Activated naive CD4-positive, alpha-beta T cell (primary cell): Measurements from ENCODE around the gene PROZ.
A peak's percentile ranks its signal among the peaks of the same experiment; 100 is the strongest.

Source experiments
- DNase-seq, 4 experiments: peaks; one replicate each; lab custom pipeline; 2025; lab: John Stamatoyannopoulos, UW

Gene PROZ

GRCh38 chr13:113178896-113179167 lies 20.4 kb downstream of the PROZ start:
- DNase-seq: no peak

GRCh38 chr13:113179374-113180230 lies 21.2 kb downstream of the PROZ start:
- DNase-seq: no peak

- no peak for DNase-seq
Measured at GRCh38 chr13:113182046-113182445, 23.6 kb downstream of the PROZ start.

- no peak for DNase-seq
Measured at GRCh38 chr13:113183450-113184129, 25.1 kb downstream of the PROZ start.

- DNase-seq: peak in 1 of 4 experiments; percentile 11
Measured at GRCh38 chr13:113184568-113185440, 26.4 kb downstream of the PROZ start.

- no peak for DNase-seq
Measured at GRCh38 chr13:113186061-113186900, 27.8 kb downstream of the PROZ start.

- DNase-seq: no peak
Measured at GRCh38 chr13:113187263-113187669, 28.8 kb downstream of the PROZ start.

- no peak for DNase-seq
Measured at GRCh38 chr13:113187883-113188665, 29.6 kb downstream of the PROZ start.

- DNase-seq: no peak
Measured at GRCh38 chr13:113190181-113190580, 31.7 kb downstream of the PROZ start.

- DNase-seq: no peak
Measured at GRCh38 chr13:113192279-113192678, 33.8 kb downstream of the PROZ start.

- DNase-seq: no peak
Measured at GRCh38 chr13:113192902-113193301, 34.5 kb downstream of the PROZ start.

GRCh38 chr13:113195360-113195759 lies 36.9 kb downstream of the PROZ start:
- DNase-seq: no peak

- no peak for DNase-seq
Measured at GRCh38 chr13:113196970-113197737, 38.7 kb downstream of the PROZ start.

- DNase-seq: no peak
Measured at GRCh38 chr13:113201815-113202214, 43.4 kb downstream of the PROZ start.

- DNase-seq: no peak
Measured at GRCh38 chr13:113202912-113203311, 44.5 kb downstream of the PROZ start.

- DNase-seq: no peak
Measured at GRCh38 chr13:113203507-113204377, 45.3 kb downstream of the PROZ start.

GRCh38 chr13:113204378-113204734 lies 45.9 kb downstream of the PROZ start:
- DNase-seq: no peak

- DNase-seq: no peak
Measured at GRCh38 chr13:113205428-113205931, 47.0 kb downstream of the PROZ start.

- no peak for DNase-seq
Measured at GRCh38 chr13:113207460-113207859, 49.0 kb downstream of the PROZ start.
